Measurements from ENCODE around the gene SLC25A21. TPM values are rescaled to one million over a fixed set of nuclear protein-coding genes. Genes with fewer than 3 reads are reported as not detected.
"Not testable (repeated sequence)": the region's sequence is repeated elsewhere in the genome, so short reads cannot be mapped to it uniquely, and the experiment has no call there.

SLC25A21 gene
- polyA plus RNA-seq, 6 donors from 2014 or later: not detected

- Mint-ChIP-seq H3K36me3 (no peaks in the 10 kb centered on the region), H3K27ac (no peak overlapping the region), H3K4me1 (no peaks in the 10 kb centered on the region), H3K9me3 (peaks cover 0 to 9% (median 2%) of the 10 kb centered on the region in 7 donors), H3K4me3 (no peak overlapping the region), H3K27me3 (peaks cover 0 to 4% (median 0%) of the 10 kb centered on the region in 3 donors)
- ATAC-seq (ENCODE audit: low read depth in 2 of 2) (no peak), DNase-seq (no peak)
Observed at GRCh38 chr14:37179896-37180502, 7.6 kb upstream of the SLC25A21 start.

GRCh38 chr14:37172936-37173614 is 669 bp upstream of the SLC25A21 start:
- ATAC-seq (ENCODE audit: low read depth in 2 of 2): no peak
- H3K4me1 Mint-ChIP-seq: peaks cover 0 to 7% (median 0%) of the 10 kb centered on the region in 3 donors
- DNase-seq: no peak
- H3K36me3 Mint-ChIP-seq: no peaks in the 10 kb centered on the region
- H3K27ac Mint-ChIP-seq: no peak overlapping the region
- peaks cover 0 to 7% (median 1%) of the 10 kb centered on the region in 7 donors for H3K9me3 Mint-ChIP-seq
- H3K27me3 Mint-ChIP-seq: peaks cover 0 to 13% (median 12%) of the 10 kb centered on the region in 3 donors
- no peak overlapping the region for H3K4me3 Mint-ChIP-seq

GRCh38 chr14:37171678-37172023 is 755 bp downstream of the SLC25A21 start:
- H3K27me3 Mint-ChIP-seq: peaks cover 0 to 13% (median 12%) of the 10 kb centered on the region in 3 donors
- peak overlapping the region in 1 of 8 donors; percentile 25 for H3K4me3 Mint-ChIP-seq
- no peak for DNase-seq

GRCh38 chr14:37170993-37171392 is 1.4 kb downstream of the SLC25A21 start:
- Mint-ChIP-seq H3K27me3 (peaks cover 0 to 13% (median 12%) of the 10 kb centered on the region in 3 donors), H3K4me3 (no peak overlapping the region), H3K36me3 (no peaks in the 10 kb centered on the region), H3K4me1 (peaks cover 0 to 7% (median 0%) of the 10 kb centered on the region in 3 donors), H3K9me3 (peaks cover 0 to 6% (median 2%) of the 10 kb centered on the region in 7 donors), H3K27ac (no peak overlapping the region)
- DNase-seq (no peak), ATAC-seq (ENCODE audit: low read depth in 2 of 2) (no peak)

More at GRCh38 chr14:37171678-37172023, 755 bp downstream of the SLC25A21 start:
- no peak for ATAC-seq (ENCODE audit: low read depth in 2 of 2)
- Mint-ChIP-seq H3K9me3 (peaks cover 0 to 6% (median 2%) of the 10 kb centered on the region in 7 donors), H3K27ac (no peak overlapping the region), H3K4me1 (peaks cover 0 to 7% (median 0%) of the 10 kb centered on the region in 3 donors), H3K36me3 (no peaks in the 10 kb centered on the region)

- H3K4me1 Mint-ChIP-seq: peaks cover 0 to 7% (median 0%) of the 10 kb centered on the region in 3 donors
- no peak overlapping the region for H3K4me3 Mint-ChIP-seq
- H3K36me3 Mint-ChIP-seq: no peaks in the 10 kb centered on the region
- no peak overlapping the region for H3K27ac Mint-ChIP-seq
- DNase-seq: no peak
- peaks cover 0 to 7% (median 2%) of the 10 kb centered on the region in 7 donors for H3K9me3 Mint-ChIP-seq
- no peak for ATAC-seq (ENCODE audit: low read depth in 2 of 2)
- H3K27me3 Mint-ChIP-seq: peaks cover 0 to 12% (median 12%) of the 10 kb centered on the region in 3 donors
Observed at GRCh38 chr14:37170237-37170636, 2.2 kb downstream of the SLC25A21 start.

- Mint-ChIP-seq H3K36me3 (no peaks in the 10 kb centered on the region), H3K4me3 (no peak overlapping the region), H3K9me3 (peaks cover 0 to 9% (median 2%) of the 10 kb centered on the region in 7 donors), H3K4me1 (peaks cover 0 to 7% (median 0%) of the 10 kb centered on the region in 3 donors), H3K27ac (no peak overlapping the region), H3K27me3 (peaks cover 0 to 5% (median 4%) of the 10 kb centered on the region in 3 donors)
- no peak for ATAC-seq (ENCODE audit: low read depth in 2 of 2)
- no peak for DNase-seq
Observed at GRCh38 chr14:37168721-37169120, 3.7 kb downstream of the SLC25A21 start.

- peaks cover 0 to 3% (median 0%) of the 10 kb centered on the region in 3 donors for H3K4me1 Mint-ChIP-seq
- no peaks in the 10 kb centered on the region for H3K36me3 Mint-ChIP-seq
- H3K4me3 Mint-ChIP-seq: no peak overlapping the region
- ATAC-seq (ENCODE audit: low read depth in 2 of 2) (no peak), DNase-seq (no peak)
- H3K27me3 Mint-ChIP-seq: peaks cover 0 to 5% (median 4%) of the 10 kb centered on the region in 3 donors
- peak overlapping the region in 1 of 6 donors; percentile 16 for H3K27ac Mint-ChIP-seq
- peaks cover 0 to 9% (median 4%) of the 10 kb centered on the region in 7 donors for H3K9me3 Mint-ChIP-seq
Observed at GRCh38 chr14:37167151-37168047, 5.0 kb downstream of the SLC25A21 start.

GRCh38 chr14:37165794-37166193 is 6.6 kb downstream of the SLC25A21 start:
- H3K27ac Mint-ChIP-seq: no peak overlapping the region
- no peak for ATAC-seq (ENCODE audit: low read depth in 2 of 2)
- no peaks in the 10 kb centered on the region for H3K4me1 Mint-ChIP-seq
- DNase-seq: no peak
- H3K4me3 Mint-ChIP-seq: no peak overlapping the region
- peaks cover 0 to 9% (median 4%) of the 10 kb centered on the region in 7 donors for H3K9me3 Mint-ChIP-seq
- H3K27me3 Mint-ChIP-seq: peaks cover 0 to 5% (median 4%) of the 10 kb centered on the region in 3 donors
- H3K36me3 Mint-ChIP-seq: no peaks in the 10 kb centered on the region

- DNase-seq; H3K27me3 Mint-ChIP-seq; H3K27ac Mint-ChIP-seq; ATAC-seq (ENCODE audit: low read depth in 2 of 2); H3K36me3 Mint-ChIP-seq; H3K4me1 Mint-ChIP-seq; H3K4me3 Mint-ChIP-seq: not testable (repeated sequence)
- peaks cover 3 to 17% (median 9%) of the 10 kb centered on the region in 7 donors for H3K9me3 Mint-ChIP-seq
Observed at GRCh38 chr14:37162307-37162706, 10.1 kb downstream of the SLC25A21 start.

GRCh38 chr14:37157987-37158386 is 14.4 kb downstream of the SLC25A21 start:
- Mint-ChIP-seq H3K27me3 (no peaks in the 10 kb centered on the region), H3K9me3 (peaks cover 13 to 36% (median 21%) of the 10 kb centered on the region in 7 donors), H3K27ac (no peak overlapping the region), H3K36me3 (peaks cover 4 to 8% of the 10 kb centered on the region in 2 donors), H3K4me3 (no peak overlapping the region), H3K4me1 (no peaks in the 10 kb centered on the region)
- no peak for DNase-seq
- ATAC-seq (ENCODE audit: low read depth in 2 of 2): no peak

- H3K4me1 Mint-ChIP-seq: no peaks in the 10 kb centered on the region
- H3K27ac Mint-ChIP-seq: no peak overlapping the region
- peaks cover 8 to 25% (median 19%) of the 10 kb centered on the region in 7 donors for H3K9me3 Mint-ChIP-seq
- no peaks in the 10 kb centered on the region for H3K27me3 Mint-ChIP-seq
- H3K4me3 Mint-ChIP-seq: no peak overlapping the region
- H3K36me3 Mint-ChIP-seq: peaks cover 4 to 8% of the 10 kb centered on the region in 2 donors
- no peak for ATAC-seq (ENCODE audit: low read depth in 2 of 2)
- no peak for DNase-seq
Observed at GRCh38 chr14:37153483-37153882, 18.9 kb downstream of the SLC25A21 start.

- DNase-seq: no peak
- Mint-ChIP-seq H3K36me3 (peaks cover 4 to 8% of the 10 kb centered on the region in 2 donors), H3K4me3 (no peak overlapping the region), H3K4me1 (no peaks in the 10 kb centered on the region), H3K27me3 (no peaks in the 10 kb centered on the region), H3K9me3 (peaks cover 5 to 25% (median 17%) of the 10 kb centered on the region in 7 donors), H3K27ac (no peak overlapping the region)
- ATAC-seq (ENCODE audit: low read depth in 2 of 2): no peak
Observed at GRCh38 chr14:37153005-37153404, 19.4 kb downstream of the SLC25A21 start.

GRCh38 chr14:37150414-37150813 is 22.0 kb downstream of the SLC25A21 start:
- DNase-seq: no peak
- no peaks in the 10 kb centered on the region for H3K4me1 Mint-ChIP-seq
- H3K27me3 Mint-ChIP-seq: no peaks in the 10 kb centered on the region
- no peak for ATAC-seq (ENCODE audit: low read depth in 2 of 2)
- no peak overlapping the region for H3K27ac Mint-ChIP-seq
- no peak overlapping the region for H3K4me3 Mint-ChIP-seq
- H3K9me3 Mint-ChIP-seq: peaks cover 2 to 21% (median 9%) of the 10 kb centered on the region in 7 donors
- peaks cover 4 to 8% of the 10 kb centered on the region in 2 donors for H3K36me3 Mint-ChIP-seq

Measured in naive B cell (primary cell).